SK-N-DZ (cell line): ENCODE data around the gene DMKN.

Experiments used
- DNase-seq: peaks from one replicate; pipeline ENCODE4 v3.0.0-alpha.2; 2015; ENCODE audit warnings: low spot score

Gene DMKN

GRCh38 chr19:35525873-35526272 lies 12.4 kb upstream of the DMKN start:
- DNase-seq: no peak

- no peak for DNase-seq
These were observed 10.9 kb upstream of the DMKN start for GRCh38 chr19:35524181-35524837.

- DNase-seq: no peak
These were observed 9.4 kb upstream of the DMKN start for GRCh38 chr19:35522745-35523327.

- DNase-seq: no peak
These were observed 7.8 kb upstream of the DMKN start for GRCh38 chr19:35521124-35521743.

- DNase-seq: no peak
These were observed 5.8 kb upstream of the DMKN start for GRCh38 chr19:35519291-35519690.

GRCh38 chr19:35518313-35518712 lies 4.9 kb upstream of the DMKN start:
- DNase-seq: no peak

- DNase-seq: no peak
These were observed 3.9 kb upstream of the DMKN start for GRCh38 chr19:35517342-35517741.

GRCh38 chr19:35516310-35516709 lies 2.9 kb upstream of the DMKN start:
- no peak for DNase-seq

- no peak for DNase-seq
These were observed 897 bp upstream of the DMKN start for GRCh38 chr19:35514282-35514809.

GRCh38 chr19:35512831-35513627 lies 420 bp downstream of the DMKN start:
- DNase-seq: no peak

- no peak for DNase-seq
These were observed 2.1 kb downstream of the DMKN start for GRCh38 chr19:35511337-35511736.

- DNase-seq: no peak
These were observed 2.9 kb downstream of the DMKN start for GRCh38 chr19:35510626-35510964.

GRCh38 chr19:35509861-35510625 lies 3.4 kb downstream of the DMKN start:
- peak; percentile 37 for DNase-seq

- no peak for DNase-seq
These were observed 4.3 kb downstream of the DMKN start for GRCh38 chr19:35509018-35509652.

- DNase-seq: no peak
These were observed 5.3 kb downstream of the DMKN start for GRCh38 chr19:35508129-35508528.

- DNase-seq: no peak
These were observed 5.9 kb downstream of the DMKN start for GRCh38 chr19:35507561-35507960.

- DNase-seq: no peak
These were observed 7.4 kb downstream of the DMKN start for GRCh38 chr19:35506011-35506410.

- no peak for DNase-seq
These were observed 10.7 kb downstream of the DMKN start for GRCh38 chr19:35502751-35503150.

- DNase-seq: no peak
These were observed 11.8 kb downstream of the DMKN start for GRCh38 chr19:35501684-35502083.

GRCh38 chr19:35500611-35501010 lies 12.8 kb downstream of the DMKN start:
- no peak for DNase-seq

- no peak for DNase-seq
These were observed 14.4 kb downstream of the DMKN start for GRCh38 chr19:35498984-35499527.
